ENCODE measurements around the gene CD38.

GRCh38 chr4:15794905-15795304, 16.8 kb downstream of the CD38 start:
- TF ChIP-seq CTCF (IDR thresholded peaks at IDR 0.05): no peak
- no peak for TF ChIP-seq POLR2A (IDR thresholded peaks at IDR 0.05)

Data from body of pancreas (tissue), 4 donors.